DMS153 treated with DMSO at 0.1 percent for 48 hours (cell line): ENCODE results near the gene PPIP5K1.

Source experiments
- DNase-seq: peaks from one replicate; lab custom pipeline; 2025; ENCODE audit not compliant: unreplicated experiment; lab: John Stamatoyannopoulos, UW

The PPIP5K1 gene

GRCh38 chr15:43518197-43518761 lies 71.7 kb downstream of the PPIP5K1 start:
- DNase-seq, result peak; percentile 8

GRCh38 chr15:43517354-43518196 lies 72.4 kb downstream of the PPIP5K1 start, which contains the start of gene MAP1A:
Gene MAP1A (plus strand): TSS chr15:43517608. CDS start chr15:43521474, 3,866 bp downstream.
- no peak for DNase-seq

- DNase-seq, result no peak
Measured at GRCh38 chr15:43516801-43517353, 73.1 kb downstream of the PPIP5K1 start.

- DNase-seq, result no peak
Measured at GRCh38 chr15:43516185-43516584, 73.8 kb downstream of the PPIP5K1 start.

GRCh38 chr15:43515741-43516140 lies 74.3 kb downstream of the PPIP5K1 start:
- DNase-seq, result no peak

- no peak for DNase-seq
Measured at GRCh38 chr15:43514241-43515057, 75.6 kb downstream of the PPIP5K1 start.

- DNase-seq, result no peak
Measured at GRCh38 chr15:43513550-43513949, 76.5 kb downstream of the PPIP5K1 start.

GRCh38 chr15:43511012-43511885 lies 78.8 kb downstream of the PPIP5K1 start:
- DNase-seq, result peak; percentile 16

GRCh38 chr15:43510200-43511011 lies 79.6 kb downstream of the PPIP5K1 start:
- DNase-seq, result peak; percentile 70

GRCh38 chr15:43509660-43510199 lies 80.3 kb downstream of the PPIP5K1 start:
- no peak for DNase-seq

- no peak for DNase-seq
Measured at GRCh38 chr15:43508991-43509659, 80.9 kb downstream of the PPIP5K1 start.

GRCh38 chr15:43508421-43508820 lies 81.6 kb downstream of the PPIP5K1 start:
- no peak for DNase-seq

GRCh38 chr15:43505738-43506137 lies 84.3 kb downstream of the PPIP5K1 start:
- DNase-seq, result no peak

GRCh38 chr15:43499635-43500034 lies 90.4 kb downstream of the PPIP5K1 start:
- no peak for DNase-seq

GRCh38 chr15:43498990-43499389 lies 91.0 kb downstream of the PPIP5K1 start:
- no peak for DNase-seq

GRCh38 chr15:43493703-43494472 lies 96.1 kb downstream of the PPIP5K1 start:
- no peak for DNase-seq

GRCh38 chr15:43492673-43493601 lies 97.1 kb downstream of the PPIP5K1 start, which contains the start of gene TP53BP1:
Gene TP53BP1 (minus strand): TSS chr15:43493156. CDS start chr15:43493043, 113 bp downstream.
- peak; percentile 79 for DNase-seq
